NCI-H2107 treated with DMSO at 0.1 percent for 48 hours (cell line): ENCODE data around the gene PTBP2.

Experiments used
- DNase-seq: peaks from one replicate; lab custom pipeline; 2025; ENCODE audit not compliant: unreplicated experiment; lab: John Stamatoyannopoulos, UW

The PTBP2 gene, protein sequence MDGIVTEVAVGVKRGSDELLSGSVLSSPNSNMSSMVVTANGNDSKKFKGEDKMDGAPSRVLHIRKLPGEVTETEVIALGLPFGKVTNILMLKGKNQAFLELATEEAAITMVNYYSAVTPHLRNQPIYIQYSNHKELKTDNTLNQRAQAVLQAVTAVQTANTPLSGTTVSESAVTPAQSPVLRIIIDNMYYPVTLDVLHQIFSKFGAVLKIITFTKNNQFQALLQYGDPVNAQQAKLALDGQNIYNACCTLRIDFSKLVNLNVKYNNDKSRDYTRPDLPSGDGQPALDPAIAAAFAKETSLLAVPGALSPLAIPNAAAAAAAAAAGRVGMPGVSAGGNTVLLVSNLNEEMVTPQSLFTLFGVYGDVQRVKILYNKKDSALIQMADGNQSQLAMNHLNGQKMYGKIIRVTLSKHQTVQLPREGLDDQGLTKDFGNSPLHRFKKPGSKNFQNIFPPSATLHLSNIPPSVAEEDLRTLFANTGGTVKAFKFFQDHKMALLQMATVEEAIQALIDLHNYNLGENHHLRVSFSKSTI

DNA sequence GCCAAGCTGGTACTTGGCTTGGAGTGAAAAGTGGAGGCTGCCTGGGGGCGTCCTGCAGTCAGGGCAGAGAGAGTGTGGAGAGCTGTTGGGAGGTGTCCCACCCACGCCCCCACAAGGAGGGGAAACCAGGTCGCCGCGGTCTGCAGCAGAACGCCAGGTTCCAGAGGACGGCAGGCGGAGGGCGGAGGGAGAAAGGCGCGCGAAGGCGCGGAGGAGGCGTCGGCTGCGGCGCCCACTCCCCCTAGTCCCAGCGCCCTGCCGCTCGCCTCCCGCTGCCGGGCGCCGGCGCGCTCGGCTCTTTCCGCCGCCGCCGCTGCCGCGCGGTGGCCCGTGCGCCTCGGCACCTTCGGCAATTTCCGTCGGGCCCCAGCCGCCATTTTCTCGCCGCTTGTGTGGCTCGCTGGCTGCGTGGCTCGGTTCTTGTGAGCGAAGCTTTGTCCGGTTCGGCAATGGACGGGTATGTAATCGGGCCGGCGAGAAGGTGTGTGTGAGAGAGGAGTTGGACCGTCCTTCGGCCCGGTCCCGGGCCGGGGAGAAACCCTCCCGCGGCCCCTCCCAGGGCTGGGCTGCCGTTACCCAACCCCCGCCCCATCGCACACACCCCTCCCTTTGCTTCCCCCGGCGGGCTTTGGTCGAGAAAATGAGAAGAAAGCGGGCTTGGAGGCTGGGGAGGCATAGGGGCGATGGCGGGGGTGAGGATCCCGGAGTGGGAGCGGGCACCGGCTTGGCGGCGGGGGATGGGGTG is at the start of gene PTBP2:
PTBP2 (plus strand) TSS at position 369 of the 745 bp plus-strand sequence; CDS start at position 450, 81 bp downstream.
- peak; percentile 81 for DNase-seq

DNA sequence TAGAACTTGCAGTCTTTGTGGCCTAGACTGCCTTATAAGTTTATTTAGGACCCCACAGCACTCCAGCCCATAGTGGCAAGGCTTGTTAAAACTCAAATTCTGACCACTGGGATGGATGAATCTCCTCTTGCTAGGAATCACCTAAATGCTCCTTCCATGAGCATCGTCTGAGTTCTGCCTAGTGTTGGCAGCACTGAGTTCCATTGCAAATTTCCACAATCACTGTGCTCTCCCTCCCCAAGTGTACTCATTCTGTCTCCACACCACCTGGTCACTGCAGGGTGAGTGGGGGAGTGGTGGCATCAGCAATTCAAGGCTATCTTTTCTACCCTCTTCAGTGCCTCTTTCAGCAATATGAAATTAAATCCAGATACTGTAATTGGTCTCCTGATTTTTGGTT is 46.7 kb upstream of the PTBP2 start:
- no peak for DNase-seq

DNA sequence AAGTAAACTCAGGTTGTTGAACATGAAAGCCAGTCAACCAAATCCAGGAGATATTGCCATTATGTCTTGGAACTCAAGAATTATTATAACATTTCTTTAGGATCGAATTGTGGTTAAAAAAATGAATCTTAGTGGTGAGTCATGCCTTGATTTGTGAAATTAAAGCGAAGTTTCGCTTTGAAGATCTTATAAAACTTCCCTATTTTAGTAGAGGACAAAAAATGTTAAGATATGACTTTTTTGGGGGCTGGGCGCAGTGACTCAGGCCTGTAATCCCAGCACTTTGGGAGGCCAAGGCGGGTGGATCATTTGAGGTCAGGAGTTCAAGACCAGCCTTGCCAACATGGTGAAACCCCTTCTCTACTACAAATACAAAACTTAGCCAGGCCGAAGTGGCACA is 39.5 kb upstream of the PTBP2 start:
- DNase-seq: no peak

DNA sequence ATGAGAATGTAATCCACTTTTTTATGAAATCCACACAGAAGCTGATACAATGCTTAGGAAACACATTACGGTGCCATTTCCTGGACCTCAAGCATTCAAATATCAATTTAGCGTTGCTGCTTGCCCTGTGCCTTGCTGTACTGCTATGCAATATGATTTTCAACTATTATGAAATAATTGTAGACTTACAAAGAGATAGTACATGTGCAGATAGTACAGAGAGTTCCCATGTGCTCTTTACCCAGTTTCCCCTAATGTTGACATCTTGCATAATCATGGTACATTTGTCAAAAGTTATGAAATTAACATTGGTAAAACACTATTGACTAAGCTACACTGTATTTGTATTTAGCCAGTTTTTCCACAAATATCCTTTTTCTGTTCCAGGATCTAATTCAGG is 37.7 kb upstream of the PTBP2 start:
- no peak for DNase-seq

DNA sequence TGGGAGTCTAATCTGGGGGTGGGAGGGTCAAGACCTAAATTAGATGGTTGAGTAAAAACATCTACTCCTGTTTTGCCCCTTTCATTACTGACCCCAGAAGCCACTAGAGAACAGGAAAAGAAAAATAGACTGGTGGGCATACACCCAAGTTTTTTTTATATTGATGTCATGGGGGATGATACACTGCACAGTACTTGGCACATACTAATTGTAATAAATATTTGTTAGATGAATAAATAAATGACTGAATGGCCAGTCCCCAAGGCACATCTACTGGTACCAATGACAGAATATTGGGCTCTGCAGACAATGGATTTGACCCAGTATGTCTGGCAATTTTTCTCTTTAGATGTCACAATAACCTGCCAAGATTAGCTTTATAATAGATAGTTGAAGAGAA is 36.8 kb upstream of the PTBP2 start:
- DNase-seq: no peak

GRCh38 chr1:96688767-96689166 is 32.8 kb upstream of the PTBP2 start:
- DNase-seq: no peak

DNA sequence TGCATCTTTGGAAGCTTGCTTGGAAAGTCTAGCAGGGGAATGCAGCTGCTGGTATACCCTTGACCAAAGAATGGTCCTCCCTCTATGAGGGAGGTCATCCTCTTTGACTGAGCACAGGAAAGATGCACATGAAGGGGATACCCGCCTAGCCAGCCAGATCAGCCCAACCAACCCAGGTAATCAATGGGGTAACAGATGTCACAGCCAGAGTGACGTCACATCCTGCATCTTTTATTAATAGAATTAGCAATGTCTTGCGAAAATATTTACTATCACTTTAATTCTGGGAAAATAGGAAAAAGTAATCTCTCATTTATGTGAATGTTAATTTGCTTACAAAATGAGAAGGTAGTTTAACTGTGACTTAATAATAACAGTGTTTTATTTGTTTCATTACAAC is 25.6 kb upstream of the PTBP2 start:
- no peak for DNase-seq

DNA sequence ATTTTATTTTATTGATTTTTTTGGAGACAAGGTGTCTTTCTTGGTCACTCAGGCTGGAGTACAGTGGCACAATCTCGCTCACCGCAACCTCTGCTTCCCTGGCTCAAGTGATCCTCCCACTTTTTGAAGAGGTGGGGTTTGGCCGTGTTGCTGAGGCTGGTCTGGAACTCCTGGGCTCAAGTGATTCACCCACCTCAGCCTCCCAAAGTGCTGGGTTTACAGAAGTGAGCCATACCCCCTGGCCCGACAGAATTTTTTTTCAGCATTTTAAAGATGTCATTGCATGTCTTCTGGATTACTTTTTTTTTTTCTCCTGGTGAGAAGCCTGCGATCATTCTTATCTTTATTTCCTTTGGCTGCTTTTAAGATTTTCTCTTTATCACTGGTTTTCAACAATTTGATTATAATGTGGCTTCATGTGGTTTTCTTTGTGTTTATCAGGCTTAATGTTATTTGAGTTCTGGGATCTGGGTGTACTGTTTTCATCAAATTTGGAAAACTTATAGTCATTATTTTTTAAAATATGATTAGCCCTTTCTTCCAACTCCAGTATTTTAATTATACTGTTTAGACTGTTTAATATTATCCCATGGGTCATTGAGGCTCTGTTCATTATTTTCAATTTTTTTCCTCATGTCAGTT is 23.1 kb upstream of the PTBP2 start:
- no peak for DNase-seq

GRCh38 chr1:96703186-96703585 is 18.4 kb upstream of the PTBP2 start:
- DNase-seq: no peak

DNA sequence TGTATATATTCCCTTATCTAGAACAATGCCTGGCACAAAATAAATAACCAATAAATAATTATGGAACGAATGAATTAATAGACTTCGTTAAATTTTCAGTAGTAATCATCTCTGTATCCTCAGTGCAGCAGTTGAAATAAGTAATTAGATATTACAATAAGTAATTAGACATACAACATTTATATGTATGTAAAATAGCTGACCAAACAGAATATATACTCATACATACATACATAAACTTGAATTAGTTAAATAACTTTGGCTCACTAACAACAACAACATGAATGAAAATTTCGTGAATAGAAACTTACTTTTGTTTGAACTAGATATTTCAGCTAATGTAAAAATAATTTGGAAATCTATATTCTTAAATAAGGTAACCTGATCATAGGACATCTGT is 14.6 kb upstream of the PTBP2 start:
- DNase-seq: no peak

- DNase-seq: no peak
Observed at GRCh38 chr1:96708482-96708881, 13.1 kb upstream of the PTBP2 start.

GRCh38 chr1:96710708-96711477 is 10.7 kb upstream of the PTBP2 start:
- DNase-seq: no peak

- DNase-seq: no peak
Observed at GRCh38 chr1:96713649-96714048, 7.9 kb upstream of the PTBP2 start.

DNA sequence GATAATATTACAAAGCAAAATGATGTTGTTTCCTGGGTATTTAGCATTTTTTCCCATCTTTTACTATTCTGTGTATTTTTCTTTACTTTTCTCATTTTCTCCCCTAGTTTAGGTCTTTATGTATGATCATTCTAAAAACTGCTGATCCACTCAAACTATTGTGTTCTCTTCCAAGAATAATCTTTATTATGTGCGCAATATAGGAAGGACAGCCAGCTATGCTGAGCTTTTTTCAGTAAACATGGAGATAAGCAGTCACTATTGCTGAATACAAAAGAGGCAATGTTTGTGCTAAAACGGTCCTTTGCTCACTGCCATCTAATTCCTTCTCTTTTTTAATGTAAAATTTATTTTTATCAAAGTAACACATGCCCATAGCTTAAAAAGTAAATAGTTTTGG is 6.7 kb upstream of the PTBP2 start:
- DNase-seq: no peak

DNA sequence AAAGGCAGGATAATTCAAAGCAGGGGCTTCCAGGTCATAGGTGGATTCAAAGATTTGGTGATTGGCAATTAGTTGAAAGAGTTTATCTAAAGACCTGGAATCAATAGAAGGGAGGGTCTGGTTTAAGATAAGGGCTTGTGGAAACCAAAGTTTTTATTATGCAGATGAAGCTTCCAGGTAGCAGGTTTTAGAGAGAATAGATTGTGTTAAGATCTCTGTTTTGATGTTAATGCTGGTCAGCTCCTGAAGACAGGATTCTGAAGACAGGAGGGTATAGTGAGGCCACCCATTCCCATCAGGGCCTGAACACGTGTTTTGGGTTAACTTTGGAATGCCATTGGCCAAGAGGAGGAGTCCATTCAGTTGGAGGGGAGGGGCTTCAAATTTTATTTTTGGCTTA is 6.1 kb upstream of the PTBP2 start:
- DNase-seq: no peak

GRCh38 chr1:96721053-96721415 is 550 bp upstream of the PTBP2 start:
- DNase-seq: no peak

GRCh38 chr1:96722161-96722922 is 758 bp downstream of the PTBP2 start:
- peak; percentile 48 for DNase-seq

- DNase-seq: no peak
Observed at GRCh38 chr1:96722958-96723357, 1.4 kb downstream of the PTBP2 start.

- no peak for DNase-seq
Observed at GRCh38 chr1:96723377-96723776, 1.8 kb downstream of the PTBP2 start.

DNA sequence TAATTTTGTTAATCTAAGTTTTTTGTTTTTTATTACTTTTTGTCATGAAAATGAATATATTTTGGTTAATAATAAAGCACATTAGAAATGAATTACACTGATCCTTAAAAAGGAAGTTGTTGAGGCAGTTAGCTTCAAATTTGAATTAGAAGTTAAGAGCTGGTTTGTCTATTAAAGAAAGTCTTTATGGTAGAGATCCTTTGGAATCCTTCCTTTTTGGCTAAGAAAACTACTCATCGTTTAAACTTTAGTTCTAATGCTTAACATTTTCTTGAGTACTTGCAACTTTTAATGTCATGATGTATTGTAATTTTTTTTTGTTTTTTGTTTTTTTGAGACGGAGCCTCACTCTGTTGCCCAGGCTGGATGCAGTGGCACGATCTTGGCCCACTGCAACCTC is 2.4 kb downstream of the PTBP2 start:
- DNase-seq: no peak
